Activated CD4-positive, alpha-beta memory T cell treated with anti-CD3 and anti-CD28 coated beads for 36 hours (primary cell): ENCODE measurements around the gene FCHSD1. TPM values are rescaled to one million over a fixed set of nuclear protein-coding genes. Genes with fewer than 3 reads are reported as not detected.

Experiments used
- CTCF ChIA-PET: fragments of 350-600 bp; sonication (Branson Sonifier 250); formaldehyde crosslinking; loops from one replicate; lab custom pipeline; 2021; ENCODE audit warnings: antibody characterized with exemption, inconsistent platforms; lab: Charles Lee
- POLR2A ChIA-PET: fragments of 350-600 bp; sonication (Branson Sonifier 250); formaldehyde crosslinking; loops from one replicate; lab custom pipeline; 2021; ENCODE audit warnings: antibody characterized with exemption; lab: Charles Lee
- DNase-seq: peaks from one replicate; pipeline ENCODE4 v3.0.0-alpha.2; 2020
- H3K27ac Mint-ChIP-seq: one replicate; pipeline ENCODE4 v1.8.0; 2021; ENCODE audit warnings: mixed read lengths
- H3K27me3 Mint-ChIP-seq: one replicate; pipeline ENCODE4 v1.8.0; 2021; ENCODE audit warnings: mixed read lengths
- H3K36me3 Mint-ChIP-seq: one replicate; pipeline ENCODE4 v1.8.0; 2021; ENCODE audit warnings: mixed read lengths
- H3K4me1 Mint-ChIP-seq: one replicate; pipeline ENCODE4 v1.8.0; 2021; ENCODE audit warnings: low read depth, mixed read lengths
- H3K4me3 Mint-ChIP-seq: one replicate; pipeline ENCODE4 v1.8.0; 2021; ENCODE audit warnings: mild to moderate bottlenecking, mixed read lengths
- H3K9me3 Mint-ChIP-seq: one replicate; pipeline ENCODE4 v1.8.0; 2021; ENCODE audit warnings: mixed read lengths
- intact Hi-C: fragments of 100-400 bp; cut with micrococcal nuclease; formaldehyde crosslinking; loops from one replicate; pipeline ENCODE4 v1.15.1; 2023
- total RNA-seq, 2 experiments: library from RNA; stranded (reverse); gene quantifications; one replicate each; pipeline ENCODE4 v1.2.3, GENCODE V29; 2021

Gene FCHSD1
- total RNA-seq, 2 experiments from 2014 or later = 40.1 to 46.0 TPM

DNA sequence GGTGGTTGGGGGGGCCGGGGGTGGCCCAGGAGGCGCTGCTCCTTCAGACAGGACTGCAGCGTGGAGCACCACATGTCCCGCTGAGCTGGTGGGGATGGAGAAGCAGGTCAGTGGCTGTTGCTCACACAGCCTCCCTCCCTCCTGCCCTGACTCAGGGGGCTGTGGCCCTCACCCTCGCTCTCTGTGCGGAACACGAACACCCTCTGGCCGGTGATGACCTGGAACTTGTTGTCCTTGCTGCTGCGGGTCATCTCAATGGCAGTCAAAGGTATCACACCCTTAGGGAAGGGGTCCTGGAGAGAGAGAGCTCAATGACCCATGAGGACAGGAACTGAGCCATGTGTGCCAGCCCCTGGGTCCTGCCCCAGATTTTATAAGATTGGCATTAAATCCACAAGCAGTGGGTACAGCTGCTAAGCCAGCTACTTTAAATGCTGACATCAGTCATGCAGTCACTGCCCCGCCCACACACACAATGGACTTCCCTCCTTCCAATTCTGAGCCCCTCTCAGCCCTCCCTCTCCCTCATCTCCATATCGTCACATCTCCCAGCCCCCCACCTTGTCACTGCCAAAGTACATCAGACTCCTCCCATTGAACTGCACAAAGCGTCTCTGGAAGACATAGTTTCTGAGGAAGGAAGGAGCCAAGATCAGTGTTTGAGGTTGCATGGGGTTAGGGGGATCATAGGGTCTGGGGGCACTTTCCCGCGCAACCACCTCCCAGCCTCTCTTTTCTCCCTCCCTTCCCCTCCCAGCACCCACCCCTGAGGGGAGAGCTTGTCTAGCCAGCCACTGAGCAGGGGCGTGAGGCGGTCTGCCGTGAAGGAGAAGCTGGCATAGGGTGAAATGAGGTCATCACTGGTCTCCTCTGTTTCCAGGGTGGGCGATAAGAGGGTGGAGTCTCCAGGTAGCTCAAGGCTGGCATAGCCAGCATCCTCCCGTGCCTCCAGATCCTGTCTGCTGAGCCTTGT, 21.9 kb upstream of the FCHSD1 start:
- Mint-ChIP-seq H3K9me3 (no peaks in the 10 kb centered on the region), H3K4me3 (no peak overlapping the region), H3K4me1 (no peaks in the 10 kb centered on the region), H3K27ac (no peak overlapping the region), H3K27me3 (no peaks in the 10 kb centered on the region), H3K36me3 (no peaks in the 10 kb centered on the region)
- ChIA-PET POLR2A (no interaction called here), CTCF (interaction anchor here (0.9 to 1.4 kb wide), 2 partner anchors 8 to 288 kb away, joined by 3 read pairs; no protein-coding TSS in a partner anchor)
- DNase-seq = no peak
- intact Hi-C loops = no loop called here

DNA sequence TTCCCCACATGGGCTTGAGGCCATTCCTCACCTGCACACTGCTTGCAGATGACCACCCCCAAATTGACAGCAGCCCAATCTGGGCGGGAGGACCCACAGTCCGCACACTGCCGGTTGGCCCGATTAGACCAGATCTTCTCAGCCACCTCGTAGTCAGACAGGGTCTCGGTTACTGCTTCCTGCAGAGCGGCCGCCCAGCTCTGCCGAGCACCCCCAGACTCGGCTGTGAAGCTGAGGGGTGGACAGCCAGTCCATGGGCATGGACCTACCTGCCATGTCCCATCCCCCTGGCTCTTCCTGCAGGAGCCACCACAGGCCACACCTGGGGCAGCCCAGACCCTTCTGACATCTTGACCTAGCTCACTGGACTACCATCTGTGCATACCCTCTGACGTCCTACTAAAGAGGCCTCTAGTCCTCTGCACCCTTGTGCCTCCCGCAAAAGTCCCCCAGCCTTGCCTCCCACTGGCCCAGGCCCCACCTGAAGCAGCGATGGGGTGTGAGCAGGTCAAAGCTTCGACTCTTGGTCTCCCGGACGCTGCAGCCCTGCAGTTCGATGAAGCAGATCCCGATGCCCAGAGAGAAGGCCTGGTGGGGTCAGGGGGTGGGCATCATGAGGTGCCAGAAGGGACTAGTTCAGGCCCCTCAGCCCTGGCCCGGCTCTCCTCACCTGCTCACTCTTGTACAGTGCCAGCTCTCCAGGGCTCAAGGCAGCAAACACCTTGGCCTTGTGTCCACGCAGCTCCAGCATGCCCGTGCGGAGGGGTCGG, 21.0 kb upstream of the FCHSD1 start:
- CTCF ChIA-PET = interaction anchor here (0.9 to 1.4 kb wide), 2 partner anchors 8 to 288 kb away, joined by 3 read pairs; no protein-coding TSS in a partner anchor
- Mint-ChIP-seq H3K9me3 (no peaks in the 10 kb centered on the region), H3K27me3 (no peaks in the 10 kb centered on the region), H3K4me3 (no peak overlapping the region), H3K27ac (no peak overlapping the region), H3K36me3 (no peaks in the 10 kb centered on the region), H3K4me1 (no peaks in the 10 kb centered on the region)
- intact Hi-C loops = no loop called here
- POLR2A ChIA-PET = no interaction called here
- DNase-seq = no peak

- POLR2A ChIA-PET = interaction anchor here (1.5 kb wide), 1 partner anchor 24 kb away, joined by 4 read pairs; no protein-coding TSS in a partner anchor
- no peak overlapping the region for H3K27ac Mint-ChIP-seq
- no peaks in the 10 kb centered on the region for H3K9me3 Mint-ChIP-seq
- peaks cover 4% of the 10 kb centered on the region for H3K4me1 Mint-ChIP-seq
- intact Hi-C loops = loop anchor here (5.0 kb wide), 1 partner anchor 158 kb away; no protein-coding TSS in a partner anchor
- CTCF ChIA-PET = interaction anchor here (0.6 to 3.0 kb wide), 12 partner anchors 9 to 341 kb away, joined by 3 to 14 read pairs (median 4); partner anchors contain the start of gene PCDH1
- H3K36me3 Mint-ChIP-seq = no peaks in the 10 kb centered on the region
- no peak overlapping the region for H3K4me3 Mint-ChIP-seq
- no peak for DNase-seq
- H3K27me3 Mint-ChIP-seq = no peaks in the 10 kb centered on the region
Observed at GRCh38 chr5:141669520-141669919, 18.3 kb upstream of the FCHSD1 start.

DNA sequence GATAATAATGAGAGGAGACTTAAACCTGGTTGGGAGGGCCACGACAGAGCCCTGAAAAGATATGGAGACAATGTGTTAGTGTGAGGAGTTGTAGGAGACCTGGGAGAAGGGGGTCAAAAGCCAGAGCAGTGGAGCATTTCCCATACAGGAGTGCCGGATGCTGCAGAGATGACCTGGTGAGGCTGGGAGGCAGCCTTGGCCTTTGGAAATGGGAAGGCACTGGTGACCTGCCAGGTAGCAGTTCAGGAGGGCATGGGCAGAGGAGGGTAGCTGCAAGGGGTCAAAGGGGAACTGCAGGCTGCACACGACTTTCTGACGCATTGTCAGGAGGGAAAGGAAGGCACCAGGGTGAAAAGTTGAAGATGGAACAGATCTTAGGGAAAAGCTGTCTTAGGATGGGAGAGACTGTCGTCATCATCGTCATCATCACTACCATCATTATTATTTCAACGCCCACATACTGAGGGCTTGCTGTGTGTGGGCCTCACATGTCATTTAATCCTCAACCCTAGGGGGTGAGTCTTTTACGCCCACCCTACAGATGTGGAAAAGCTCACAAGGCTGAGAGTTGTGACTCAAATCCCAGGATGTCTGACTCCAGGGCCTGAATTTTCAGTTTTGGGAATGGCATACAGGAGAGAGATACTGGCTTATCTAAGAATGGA, 17.5 kb upstream of the FCHSD1 start:
- DNase-seq = no peak
- Mint-ChIP-seq H3K4me3 (no peak overlapping the region), H3K4me1 (peaks cover 4% of the 10 kb centered on the region), H3K27ac (no peak overlapping the region), H3K36me3 (no peaks in the 10 kb centered on the region), H3K9me3 (no peaks in the 10 kb centered on the region), H3K27me3 (no peaks in the 10 kb centered on the region)
- CTCF ChIA-PET = interaction anchor here (0.5 to 3.0 kb wide), 10 partner anchors 8 to 779 kb away, joined by 3 to 14 read pairs (median 4); no protein-coding TSS in a partner anchor
- POLR2A ChIA-PET = interaction anchor here (1.5 kb wide), 1 partner anchor 25 kb away, joined by 4 read pairs; no protein-coding TSS in a partner anchor
- intact Hi-C loops = loop anchor here (5.0 kb wide), 1 partner anchor 159 kb away; no protein-coding TSS in a partner anchor

GRCh38 chr5:141665995-141666940, 15.1 kb upstream of the FCHSD1 start:
- ChIA-PET CTCF (interaction anchor here (1.3 to 4.1 kb wide), 4 partner anchors 74 to 293 kb away, joined by 3 to 59 read pairs (median 26); partner anchors contain the start of genes PCDH1 and PCDH12), POLR2A (no interaction called here)
- no peak for DNase-seq
- Mint-ChIP-seq H3K4me1 (peaks cover 4% of the 10 kb centered on the region), H3K36me3 (no peaks in the 10 kb centered on the region), H3K27me3 (no peaks in the 10 kb centered on the region), H3K9me3 (no peaks in the 10 kb centered on the region), H3K4me3 (no peak overlapping the region), H3K27ac (no peak overlapping the region)
- intact Hi-C loops = loop anchor here (1.0 to 5.0 kb wide), 3 partner anchors 27 to 213 kb away; no protein-coding TSS in a partner anchor

DNA sequence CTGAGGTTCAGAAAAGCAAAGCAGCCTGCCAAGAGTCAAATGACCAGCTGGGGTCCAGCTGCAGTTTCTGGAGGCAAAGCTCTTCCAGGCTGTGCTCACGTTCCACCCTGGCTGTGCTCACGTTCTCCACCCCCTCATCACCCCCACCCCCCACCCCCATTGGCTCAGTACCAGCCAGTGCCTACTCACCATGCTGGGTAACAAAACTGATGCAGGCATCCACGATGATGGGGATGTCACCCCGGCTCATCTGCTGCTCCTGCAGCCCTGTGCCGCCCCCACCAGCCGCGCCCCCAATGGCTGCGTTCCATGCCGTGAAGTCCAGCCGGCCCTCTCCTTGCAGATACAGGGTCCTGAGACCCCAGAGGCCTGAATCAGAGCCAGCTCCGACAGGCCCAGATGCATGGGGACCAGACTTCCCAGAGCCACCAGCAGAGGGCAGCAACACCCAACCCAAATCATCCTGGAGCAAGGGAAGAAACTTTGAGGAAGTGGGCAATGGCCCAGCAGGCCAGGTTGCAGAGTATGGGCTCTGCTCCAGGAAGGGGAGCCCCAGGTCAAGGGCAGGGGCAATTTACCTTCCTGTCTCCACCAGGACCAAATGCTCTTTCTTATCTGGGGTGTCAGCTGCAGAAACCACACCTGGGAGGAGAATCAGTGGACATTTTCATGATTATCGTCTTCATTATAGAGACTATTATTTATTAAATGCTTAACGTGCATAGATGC, 13.7 kb upstream of the FCHSD1 start:
- H3K36me3 Mint-ChIP-seq = no peaks in the 10 kb centered on the region
- DNase-seq = peak; percentile 85
- CTCF ChIA-PET = interaction anchor here (0.6 to 4.1 kb wide), 26 partner anchors 8 to 645 kb away, joined by 3 to 59 read pairs (median 4); partner anchors contain the start of genes DELE1, DIAPH1, FCHSD1 and PCDH1
- no peak overlapping the region for H3K27ac Mint-ChIP-seq
- H3K27me3 Mint-ChIP-seq = no peaks in the 10 kb centered on the region
- H3K4me3 Mint-ChIP-seq = no peak overlapping the region
- POLR2A ChIA-PET = no interaction called here
- H3K9me3 Mint-ChIP-seq = no peaks in the 10 kb centered on the region
- peaks cover 4% of the 10 kb centered on the region for H3K4me1 Mint-ChIP-seq
- intact Hi-C loops = loop anchor here (1.0 to 5.0 kb wide), 3 partner anchors 28 to 214 kb away; no protein-coding TSS in a partner anchor

GRCh38 chr5:141663506-141663905, 12.3 kb upstream of the FCHSD1 start:
- H3K4me1 Mint-ChIP-seq = peaks cover 4% of the 10 kb centered on the region
- intact Hi-C loops = no loop called here

DNA sequence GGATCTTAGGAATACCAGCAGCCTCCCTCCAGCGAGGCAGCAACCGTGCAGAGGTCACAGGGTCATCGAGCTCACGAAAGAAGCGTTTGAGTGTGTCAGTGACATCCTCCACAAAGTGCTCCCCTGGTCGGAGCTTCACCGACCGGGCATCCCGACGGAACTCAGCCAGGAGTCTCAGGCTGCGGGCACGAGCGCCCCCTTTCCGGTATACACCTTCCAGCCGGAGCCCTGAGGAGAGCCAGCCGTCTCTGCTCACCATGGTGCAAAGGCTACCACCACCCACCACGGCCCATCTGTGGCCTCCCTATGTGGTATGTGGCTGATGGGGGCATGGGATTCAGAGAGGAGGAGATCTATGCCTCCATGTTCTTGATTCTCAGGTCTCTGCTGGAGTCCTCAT, 10.8 kb upstream of the FCHSD1 start:
- Mint-ChIP-seq H3K4me1 (peaks cover 4% of the 10 kb centered on the region), H3K27me3 (no peaks in the 10 kb centered on the region), H3K9me3 (no peaks in the 10 kb centered on the region), H3K4me3 (no peak overlapping the region), H3K36me3 (no peaks in the 10 kb centered on the region), H3K27ac (no peak overlapping the region)
- DNase-seq = no peak
- CTCF ChIA-PET = interaction anchor here (1.7 kb wide), 1 partner anchor 299 kb away, joined by 7 read pairs; no protein-coding TSS in a partner anchor
- intact Hi-C loops = no loop called here
- POLR2A ChIA-PET = no interaction called here

More at GRCh38 chr5:141663506-141663905, 12.3 kb upstream of the FCHSD1 start:
- no peaks in the 10 kb centered on the region for H3K36me3 Mint-ChIP-seq
- no peak for DNase-seq
- no peaks in the 10 kb centered on the region for H3K27me3 Mint-ChIP-seq
- H3K4me3 Mint-ChIP-seq = no peak overlapping the region
- CTCF ChIA-PET = interaction anchor here (0.5 to 4.1 kb wide), 11 partner anchors 9 to 296 kb away, joined by 3 to 59 read pairs (median 5); partner anchors contain the start of genes DELE1, FCHSD1, PCDH1 and PCDH12
- POLR2A ChIA-PET = no interaction called here
- H3K27ac Mint-ChIP-seq = no peak overlapping the region
- no peaks in the 10 kb centered on the region for H3K9me3 Mint-ChIP-seq

- no peaks in the 10 kb centered on the region for H3K4me1 Mint-ChIP-seq
- POLR2A ChIA-PET = interaction anchor here (0.9 to 1.2 kb wide), 2 partner anchors 20 to 35 kb away, joined by 3 read pairs; no protein-coding TSS in a partner anchor
- H3K27ac Mint-ChIP-seq = no peak overlapping the region
- intact Hi-C loops = no loop called here
- H3K27me3 Mint-ChIP-seq = no peaks in the 10 kb centered on the region
- peak; percentile 45 for DNase-seq
- no peaks in the 10 kb centered on the region for H3K36me3 Mint-ChIP-seq
- H3K9me3 Mint-ChIP-seq = no peaks in the 10 kb centered on the region
- H3K4me3 Mint-ChIP-seq = no peak overlapping the region
- CTCF ChIA-PET = interaction anchor here (0.9 to 2.0 kb wide), 6 partner anchors 11 to 303 kb away, joined by 3 to 7 read pairs (median 4); no protein-coding TSS in a partner anchor
Observed at GRCh38 chr5:141657937-141658545, 6.8 kb upstream of the FCHSD1 start.
